Epithelial cell of proximal tubule (primary cell): ENCODE measurements around the gene PAX7. TPM values are rescaled to one million over a fixed set of nuclear protein-coding genes. Genes with fewer than 3 reads are reported as not detected.

ENCODE experiments used
- DNase-seq: peaks from one replicate; pipeline ENCODE4 v3.0.0-alpha.2; 2011; ENCODE audit warnings: low read depth
- H3K4me3 ChIP-seq: 2 replicates; pipeline ENCODE4 v1.5.1; 2011; ENCODE audit warnings: low read depth, mild to moderate bottlenecking, low read length
- total RNA-seq: library from RNA; depleted of rRNA; stranded (reverse); fragments of >200 nt; gene quantifications from 2 replicates; pipeline ENCODE4 v1.2.3, GENCODE V29; 2015
- TF ChIP-seq, protein P1 (sequence below): conservative IDR thresholded peaks from 2 replicates; pipeline ENCODE4 v1.5.1; 2012; ENCODE audit warnings: low read depth, mild to moderate bottlenecking, low read length

Gene PAX7
- total RNA-seq, 1 donor from 2014 or later: not detected

DNA sequence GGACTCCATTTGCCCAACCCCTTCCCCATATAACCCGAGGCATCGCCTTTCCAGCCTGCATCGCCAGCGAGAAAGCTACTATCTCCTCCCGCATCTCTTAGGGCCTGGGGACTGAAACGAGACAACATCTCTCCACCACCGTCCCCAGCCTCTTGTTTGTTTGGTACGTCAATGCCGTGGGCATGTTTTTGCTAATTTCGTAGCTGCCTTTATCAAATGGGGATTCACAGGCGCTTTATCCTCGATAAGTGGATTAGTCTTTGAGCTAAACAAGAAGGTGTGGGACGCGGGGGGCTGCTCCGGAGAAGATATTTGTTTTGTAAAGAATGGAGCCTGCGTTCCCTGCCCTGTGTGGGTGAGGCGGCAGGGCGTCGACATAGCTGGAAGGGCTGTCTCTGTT, 91.6 kb downstream of the PAX7 start:
- no peak overlapping the region for H3K4me3 ChIP-seq
- TF ChIP-seq, protein P1, sequence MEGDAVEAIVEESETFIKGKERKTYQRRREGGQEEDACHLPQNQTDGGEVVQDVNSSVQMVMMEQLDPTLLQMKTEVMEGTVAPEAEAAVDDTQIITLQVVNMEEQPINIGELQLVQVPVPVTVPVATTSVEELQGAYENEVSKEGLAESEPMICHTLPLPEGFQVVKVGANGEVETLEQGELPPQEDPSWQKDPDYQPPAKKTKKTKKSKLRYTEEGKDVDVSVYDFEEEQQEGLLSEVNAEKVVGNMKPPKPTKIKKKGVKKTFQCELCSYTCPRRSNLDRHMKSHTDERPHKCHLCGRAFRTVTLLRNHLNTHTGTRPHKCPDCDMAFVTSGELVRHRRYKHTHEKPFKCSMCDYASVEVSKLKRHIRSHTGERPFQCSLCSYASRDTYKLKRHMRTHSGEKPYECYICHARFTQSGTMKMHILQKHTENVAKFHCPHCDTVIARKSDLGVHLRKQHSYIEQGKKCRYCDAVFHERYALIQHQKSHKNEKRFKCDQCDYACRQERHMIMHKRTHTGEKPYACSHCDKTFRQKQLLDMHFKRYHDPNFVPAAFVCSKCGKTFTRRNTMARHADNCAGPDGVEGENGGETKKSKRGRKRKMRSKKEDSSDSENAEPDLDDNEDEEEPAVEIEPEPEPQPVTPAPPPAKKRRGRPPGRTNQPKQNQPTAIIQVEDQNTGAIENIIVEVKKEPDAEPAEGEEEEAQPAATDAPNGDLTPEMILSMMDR: no peak
- no peak for DNase-seq

DNA sequence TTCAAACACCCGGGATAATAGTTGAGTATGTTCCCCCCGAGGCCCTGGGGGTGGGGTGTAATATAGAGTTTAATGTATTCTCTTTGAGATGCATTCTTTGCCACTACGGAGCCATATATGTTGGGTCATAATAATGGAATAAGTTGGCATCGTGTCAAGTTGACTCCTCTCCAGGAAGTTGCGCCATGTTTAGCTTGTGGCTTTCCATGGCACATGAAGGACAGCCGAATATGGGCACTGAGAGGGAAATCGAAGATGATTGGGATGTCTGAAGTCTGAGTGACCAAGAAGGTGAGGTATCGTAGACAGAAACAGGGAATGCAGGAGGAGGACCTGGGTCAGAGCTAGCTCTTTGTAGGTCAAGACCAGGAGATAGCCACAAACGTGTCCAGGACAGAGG, 92.6 kb downstream of the PAX7 start:
- no peak overlapping the region for H3K4me3 ChIP-seq
- TF ChIP-seq, protein P1: no peak
- DNase-seq: no peak

DNA sequence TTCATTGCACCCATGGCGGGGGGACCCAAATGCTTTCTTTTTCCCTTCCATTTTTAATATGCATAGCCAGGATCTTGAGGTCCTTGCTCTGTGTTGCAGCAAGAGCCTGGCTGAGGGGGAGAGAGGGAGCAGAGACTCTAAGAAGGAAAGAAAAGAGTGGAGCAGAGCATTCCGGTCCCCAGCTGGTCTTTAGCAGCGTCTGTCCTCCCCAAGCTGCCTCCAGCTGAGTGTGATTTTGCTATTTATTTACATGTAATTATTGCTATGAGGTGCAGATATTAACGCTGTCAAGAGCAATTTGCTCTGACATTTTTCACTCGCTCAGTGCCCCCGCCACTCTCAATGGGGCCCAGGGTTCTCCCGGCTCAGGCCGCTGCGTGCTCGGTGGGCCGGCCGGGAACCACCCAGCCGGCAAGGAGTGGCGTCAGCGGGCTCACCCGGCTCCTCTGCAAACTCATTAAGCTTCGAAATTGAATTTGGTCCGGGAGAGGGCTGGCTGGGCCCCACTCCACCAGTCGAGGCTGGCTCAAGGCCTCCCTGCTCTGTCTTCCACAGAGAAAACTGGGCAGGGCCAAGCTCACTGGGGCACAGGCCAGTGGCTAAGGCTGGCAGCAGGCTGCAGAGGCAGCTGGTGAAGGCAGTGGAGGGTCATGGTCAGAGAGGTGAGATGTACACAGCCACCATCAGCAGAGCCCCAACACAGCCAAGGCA, 93.2 kb downstream of the PAX7 start:
- no peak overlapping the region for H3K4me3 ChIP-seq
- TF ChIP-seq, protein P1: no peak
- no peak for DNase-seq

- no peak for DNase-seq
- TF ChIP-seq, protein P1: no peak
- no peak overlapping the region for H3K4me3 ChIP-seq
Observed at GRCh38 chr1:18724801-18725200, 94.2 kb downstream of the PAX7 start.

- no peak for DNase-seq
- TF ChIP-seq, protein P1: no peak
- no peak overlapping the region for H3K4me3 ChIP-seq
Observed at GRCh38 chr1:18725231-18725895, 94.7 kb downstream of the PAX7 start.

GRCh38 chr1:18726368-18726767, 95.7 kb downstream of the PAX7 start:
- TF ChIP-seq, protein P1: no peak
- no peak overlapping the region for H3K4me3 ChIP-seq
- DNase-seq: no peak
